Adipose tissue (tissue), 3 donors: ENCODE data around the gene GRK4. TPM values are rescaled to one million over a fixed set of nuclear protein-coding genes. Genes with fewer than 3 reads are reported as not detected.
"Not testable (repeated sequence)": the region's sequence is repeated elsewhere in the genome, so short reads cannot be mapped to it uniquely, and the experiment has no call there.

Source experiments
- H3K27ac ChIP-seq: one replicate; pipeline ENCODE4 v1.5.1; 2013; ENCODE audit warnings: low read depth, low read length
- WGBS, 3 donors: extraction: QIAGEN DNeasy Blood & Tissue Kit; methylation state at CpG; one replicate each; pipeline ENCODE4 v1.1.7; 2013; 5-methylcytosine and 5-hydroxymethylcytosine counted together
- polyA plus RNA-seq, 3 donors: library from polyadenylated mRNA; stranded (reverse); fragments of 200-250 nt; gene quantifications; one replicate each; pipeline ENCODE4 v1.2.3, GENCODE V29; 2013
- donor health status: healthy with polysubstance abuse.
- donor health status: Bipolar disorder and iron deficiency.
- donor health status: healthy.

GRK4 gene
- polyA plus RNA-seq, 3 donors, result 3.4 to 5.4 (median 3.4) TPM

GRCh38 chr4:2939383-2940243 is 23.8 kb upstream of the GRK4 start:
- H3K27ac ChIP-seq, result no peak overlapping the region
- 88 to 90% (median 90%) methylated on average over 30 of the region's 30 CpGs for WGBS, 3 donors

GRCh38 chr4:2940267-2941137 is 22.9 kb upstream of the GRK4 start:
- H3K27ac ChIP-seq, result no peak overlapping the region
- WGBS, 3 donors, result 90 to 94% (median 93%) methylated on average over 29 of the region's 29 CpGs

- WGBS, 3 donors, result 89 to 91% (median 90%) methylated on average over 24 of the region's 24 CpGs
- no peak overlapping the region for H3K27ac ChIP-seq
These were observed 22.0 kb upstream of the GRK4 start for GRCh38 chr4:2941138-2942036.

- 88 to 91% (median 89%) methylated on average over 21 of the region's 21 CpGs for WGBS, 3 donors
- no peak overlapping the region for H3K27ac ChIP-seq
These were observed 21.3 kb upstream of the GRK4 start for GRCh38 chr4:2942037-2942531.

- H3K27ac ChIP-seq, result no peak overlapping the region
- 73 to 79% (median 77%) methylated on average over 29 to 31 of the region's 31 CpGs for WGBS, 3 donors
These were observed 20.6 kb upstream of the GRK4 start for GRCh38 chr4:2942532-2943363.

- no peak overlapping the region for H3K27ac ChIP-seq
- whole genome bisulfite sequencing, 3 donors, result 93 to 96% (median 95%) methylated on average over 20 of the region's 20 CpGs
These were observed 19.8 kb upstream of the GRK4 start for GRCh38 chr4:2943364-2944090.

GRCh38 chr4:2944091-2944482 is 19.3 kb upstream of the GRK4 start:
- WGBS, 3 donors, result 87 to 89% (median 88%) methylated on average over 11 of the region's 11 CpGs
- H3K27ac ChIP-seq, result no peak overlapping the region

GRCh38 chr4:2944586-2945526 is 18.5 kb upstream of the GRK4 start:
- no peak overlapping the region for H3K27ac ChIP-seq
- 86 to 89% (median 88%) methylated on average over 30 of the region's 30 CpGs for WGBS, 3 donors

GRCh38 chr4:2945619-2946604 is 17.5 kb upstream of the GRK4 start:
- 90 to 92% (median 92%) methylated on average over 27 to 28 of the region's 30 CpGs for WGBS, 3 donors
- not testable (repeated sequence) for H3K27ac ChIP-seq

- WGBS, 3 donors, result 85 to 93% (median 92%) methylated on average over 19 of the region's 19 CpGs
- H3K27ac ChIP-seq, result no peak overlapping the region
These were observed 16.4 kb upstream of the GRK4 start for GRCh38 chr4:2946812-2947600.

- 82 to 86% (median 82%) methylated on average over 11 of the region's 11 CpGs for WGBS, 3 donors
- H3K27ac ChIP-seq, result no peak overlapping the region
These were observed 15.4 kb upstream of the GRK4 start for GRCh38 chr4:2947926-2948325.

GRCh38 chr4:2948895-2949781 is 14.2 kb upstream of the GRK4 start:
- no peak overlapping the region for H3K27ac ChIP-seq
- 90 to 94% (median 94%) methylated on average over 14 of the region's 14 CpGs for WGBS, 3 donors

GRCh38 chr4:2949782-2950125 is 13.6 kb upstream of the GRK4 start:
- no peak overlapping the region for H3K27ac ChIP-seq
- 91 to 95% (median 94%) methylated on average over 11 of the region's 11 CpGs for WGBS, 3 donors
